WI38 (cell line): Measurements from ENCODE around the gene TFB2M.

Experiments used
- H3K4me3 ChIP-seq: 2 replicates; pipeline ENCODE4 v1.5.1; 2011; ENCODE audit warnings: low read depth, mild to moderate bottlenecking, control low read depth, low read length
- CTCF ChIP-seq: IDR thresholded peaks from 2 replicates; pipeline ENCODE4 v1.5.1; 2012; ENCODE audit warnings: low read depth, mild to moderate bottlenecking, control low read depth, low read length

Gene TFB2M

GRCh38 chr1:246512230-246512629 lies 53.8 kb downstream of the TFB2M start:
- no peak overlapping the region for H3K4me3 ChIP-seq
- TF ChIP-seq CTCF, result no peak

- no peak overlapping the region for H3K4me3 ChIP-seq
- TF ChIP-seq CTCF, result no peak
These were observed 54.9 kb downstream of the TFB2M start for GRCh38 chr1:246511203-246511602.

- no peak overlapping the region for H3K4me3 ChIP-seq
- TF ChIP-seq CTCF, result no peak
These were observed 55.7 kb downstream of the TFB2M start for GRCh38 chr1:246510147-246511030.

- no peak overlapping the region for H3K4me3 ChIP-seq
- TF ChIP-seq CTCF, result no peak
These were observed 57.0 kb downstream of the TFB2M start for GRCh38 chr1:246508897-246509688.

- peak within 1 kb of the TSS; percentile 87 for H3K4me3 ChIP-seq
- no peak for TF ChIP-seq CTCF
These were observed 59.2 kb downstream of the TFB2M start, which contains the start of gene SMYD3 for GRCh38 chr1:246506674-246507481. TSS of gene SMYD3 (minus strand) at chr1:246507279.

- TF ChIP-seq CTCF, result no peak
- peak overlapping the region; percentile 87 for H3K4me3 ChIP-seq
These were observed 59.7 kb downstream of the TFB2M start for GRCh38 chr1:246506367-246506673.
